Stimulated activated CD8-positive, alpha-beta memory T cell treated with anti-CD3 and anti-CD28 coated beads, Interleukin-15, amount 100 ng/mL, for 24 hours (primary cell): ENCODE data around the gene GLI1.
"Not testable (repeated sequence)": the region's sequence is repeated elsewhere in the genome, so short reads cannot be mapped to it uniquely, and the experiment has no call there.

Experiments used
- DNase-seq: peaks from one replicate; pipeline ENCODE4 v3.0.0-alpha.2; 2020; ENCODE audit warnings: low read depth

GLI1 gene

DNA sequence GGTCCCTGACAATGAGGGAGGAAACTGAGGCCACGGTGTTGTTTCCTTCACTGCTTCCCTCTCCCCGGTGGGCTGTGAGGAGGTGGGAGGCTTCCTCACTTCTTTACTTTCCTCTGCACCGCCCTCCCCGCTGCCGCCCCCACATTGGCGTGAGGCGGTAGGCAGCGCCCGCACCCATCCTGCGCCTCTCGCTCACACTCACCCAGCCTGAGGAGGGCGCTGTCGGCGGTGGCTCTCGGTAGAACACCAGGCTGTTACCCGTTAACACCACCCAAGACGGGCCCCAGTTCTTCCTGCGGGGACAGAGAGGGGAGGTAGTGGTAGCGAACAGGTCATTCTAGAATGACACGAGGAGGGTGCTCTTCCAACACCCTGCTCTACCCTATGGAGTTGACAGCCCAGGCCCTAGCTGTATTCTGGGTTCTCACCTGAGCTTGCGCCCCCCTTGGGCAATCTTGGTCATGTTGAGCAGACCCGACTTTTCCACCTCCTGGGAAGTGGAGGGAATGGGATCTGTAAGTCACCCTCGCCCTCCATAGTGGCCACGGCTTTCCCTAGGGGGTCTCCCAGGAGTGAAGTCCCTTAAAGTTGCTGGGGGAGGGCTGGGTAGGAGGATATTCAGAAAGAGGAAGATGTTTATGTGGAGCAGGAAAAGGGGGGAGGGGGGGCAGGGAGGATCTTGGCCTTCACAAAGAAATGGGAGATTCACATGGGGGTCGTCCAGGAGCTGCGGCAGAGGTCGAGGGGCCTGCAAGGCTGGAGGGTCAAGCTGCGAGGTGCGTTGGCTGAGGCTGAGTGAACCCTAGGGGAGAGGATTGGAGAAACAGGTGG is 16.8 kb downstream of the GLI1 start:
- DNase-seq: no peak

DNA sequence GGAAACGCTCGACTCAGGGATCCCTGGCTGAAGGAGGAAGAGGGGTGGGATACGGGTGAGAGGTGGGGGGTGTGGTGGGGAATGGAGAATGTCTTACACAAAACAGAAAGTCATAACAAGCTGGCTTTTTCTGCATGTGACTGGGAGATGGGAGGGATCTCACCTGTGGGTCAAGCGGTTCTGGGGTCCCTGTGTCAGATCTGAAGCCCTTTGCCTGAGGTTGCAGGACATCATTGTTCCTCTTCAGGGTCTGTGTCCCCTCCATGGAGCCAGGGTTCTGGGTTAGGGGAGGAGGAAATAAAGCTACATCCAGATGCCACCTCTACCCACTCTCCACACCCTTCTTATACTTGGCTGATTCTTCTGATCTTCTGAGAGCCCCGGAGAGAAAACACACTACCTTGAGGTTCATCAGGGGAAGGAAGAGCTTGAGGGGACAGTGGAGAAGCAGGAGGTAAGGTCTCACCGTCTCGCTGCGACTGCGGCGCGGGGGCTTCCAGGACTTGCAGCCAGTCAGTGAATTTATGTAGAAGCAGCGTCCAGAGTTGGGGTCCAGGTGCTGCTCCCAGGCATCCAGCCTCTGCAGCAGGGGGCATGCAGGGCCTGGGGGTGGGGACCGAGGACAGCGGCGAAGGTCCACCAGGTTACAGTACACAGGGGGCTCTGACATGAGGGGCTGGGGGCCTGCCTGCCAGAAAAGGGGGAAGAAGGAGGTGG is 17.6 kb downstream of the GLI1 start:
- DNase-seq: no peak

DNA sequence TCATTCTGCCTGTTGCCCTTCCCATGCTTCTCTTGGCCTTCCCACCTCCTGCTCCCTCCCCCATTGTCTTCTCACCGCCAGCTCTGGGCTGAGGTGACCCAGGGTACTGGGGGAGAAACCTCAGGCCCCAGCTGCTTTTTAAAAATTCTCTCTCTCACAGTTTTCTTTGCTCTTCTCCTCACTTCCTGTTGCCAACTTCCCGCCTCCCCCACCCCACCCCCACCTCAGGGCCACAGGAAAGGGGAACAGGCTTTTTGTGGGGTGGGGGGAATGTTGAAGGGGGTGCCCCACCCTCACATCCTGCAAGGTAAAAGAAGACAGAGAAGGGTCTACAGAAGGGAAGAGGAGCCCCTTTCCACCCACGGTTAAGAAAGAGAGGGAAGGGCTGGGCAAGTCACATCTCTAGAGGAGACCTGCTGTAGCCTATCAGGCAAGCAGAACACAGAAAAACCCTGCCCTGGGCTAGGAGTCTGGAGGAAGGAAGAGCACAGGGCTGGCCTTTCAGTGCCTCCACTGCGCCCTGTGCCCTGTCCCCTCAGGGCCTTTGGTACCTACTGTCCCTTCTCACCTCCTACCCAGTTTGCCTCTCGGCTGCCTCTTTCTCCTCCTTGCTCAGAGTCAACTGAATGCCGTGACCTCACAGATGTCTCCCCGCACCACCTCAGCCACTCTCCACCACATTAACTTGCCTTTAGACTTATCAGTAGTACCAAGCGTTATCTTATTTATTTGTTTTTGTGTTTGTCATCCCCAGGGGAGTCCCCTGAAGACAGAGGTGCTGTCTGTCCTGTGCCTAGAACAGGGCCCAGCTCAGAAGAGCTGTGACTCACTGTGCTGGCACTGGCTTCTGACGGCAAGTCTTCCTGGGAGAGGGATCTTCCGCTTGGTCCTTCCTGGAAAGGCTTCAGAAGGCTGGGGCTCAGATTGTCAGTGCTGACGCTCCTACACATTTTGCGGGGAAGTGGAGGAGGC is 18.4 kb downstream of the GLI1 start:
- no peak for DNase-seq

DNA sequence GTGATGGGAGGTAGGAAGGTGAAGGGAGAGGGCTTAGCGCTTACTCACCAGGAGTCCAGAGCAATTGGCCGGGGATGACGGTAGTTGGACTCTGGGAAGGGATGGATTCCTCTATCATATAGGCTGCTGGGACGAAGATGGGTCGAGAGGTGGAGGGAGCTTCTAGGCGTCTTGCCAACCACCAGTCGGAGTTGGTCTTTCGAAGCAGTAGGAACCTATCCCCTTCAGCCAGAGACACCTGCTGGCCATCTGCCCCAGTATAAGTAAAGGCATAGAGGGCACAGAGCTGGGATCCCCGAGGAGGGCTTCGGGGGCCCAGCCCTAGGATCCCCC is 19.4 kb downstream of the GLI1 start:
- DNase-seq: no peak

DNA sequence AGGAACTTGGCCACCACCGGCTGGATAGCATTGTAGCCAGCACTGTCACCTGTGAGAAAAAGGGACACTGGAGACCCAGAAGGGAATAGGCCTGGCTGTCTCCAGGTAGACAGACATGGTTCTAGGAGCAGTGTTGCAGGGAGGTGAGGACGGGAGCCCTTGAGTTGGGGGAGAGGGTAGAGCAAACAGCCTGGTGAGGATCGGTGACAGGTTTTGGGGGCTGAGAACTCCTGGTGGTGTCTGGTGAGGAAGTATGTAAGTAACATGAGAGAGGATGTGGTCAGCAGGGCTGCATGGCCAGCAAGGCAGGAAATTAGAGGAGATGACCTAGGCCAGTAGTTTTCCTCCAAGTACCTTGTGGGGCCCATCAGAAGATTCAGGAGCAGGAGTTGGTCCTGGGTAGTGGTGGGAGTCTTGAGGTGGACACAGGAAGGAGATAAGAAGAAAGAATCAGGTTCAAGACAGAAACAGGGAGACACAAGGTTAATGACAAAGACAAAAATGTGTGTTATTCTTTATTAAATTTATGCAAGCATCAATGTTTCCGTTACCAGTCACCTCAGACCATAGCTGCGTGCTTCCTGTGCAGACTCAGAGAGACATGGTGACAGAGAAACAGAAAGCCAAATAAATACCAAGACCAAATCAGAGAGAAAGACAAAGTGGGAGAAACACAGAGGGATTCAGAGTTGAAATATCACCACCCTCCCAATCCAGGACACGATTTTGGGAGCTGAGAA is 20.0 kb downstream of the GLI1 start, which contains the start of gene ARHGAP9:
TSS of gene ARHGAP9 (minus strand) at position 491 of the 740 bp plus-strand sequence. CDS start at position 31, 460 bp downstream.
- DNase-seq: no peak

DNA sequence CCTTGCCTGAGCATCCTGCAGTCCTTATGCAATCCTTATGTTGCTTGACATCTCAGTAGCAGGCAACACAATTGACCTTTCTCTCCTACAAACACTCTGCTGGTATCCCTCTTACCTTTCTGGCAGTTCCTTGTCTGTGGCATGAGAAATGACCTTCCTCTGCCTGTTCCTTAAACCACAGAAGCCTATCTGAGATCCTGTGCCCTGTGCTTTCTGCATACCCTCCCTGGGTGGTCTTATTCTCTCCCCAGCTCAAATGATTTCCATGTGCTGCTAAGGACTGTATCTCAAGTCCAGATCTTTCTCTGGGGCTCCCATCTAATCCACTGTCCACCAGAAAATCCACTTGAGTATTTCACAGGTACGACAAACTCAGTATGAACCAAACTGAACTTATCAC is 22.1 kb downstream of the GLI1 start:
- DNase-seq: no peak

DNA sequence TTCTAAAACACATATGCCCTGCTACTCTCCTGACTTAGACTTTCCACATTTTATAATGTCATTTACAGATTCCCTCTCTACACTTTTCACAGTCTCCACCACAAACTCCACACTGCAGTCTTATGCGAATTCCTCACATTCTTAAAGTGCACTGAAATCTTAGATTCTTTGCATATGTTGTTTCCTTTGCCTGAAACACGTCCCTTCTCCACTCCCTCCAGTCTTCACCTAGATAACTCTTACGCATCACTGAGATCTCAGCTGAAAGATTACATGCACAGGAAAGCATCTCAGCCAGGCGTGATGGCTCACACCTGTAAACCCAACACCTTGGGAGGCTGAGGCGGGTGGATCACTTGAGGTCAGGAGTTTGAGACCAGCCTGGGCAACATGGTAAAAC is 23.9 kb downstream of the GLI1 start:
- DNase-seq: no peak

DNA sequence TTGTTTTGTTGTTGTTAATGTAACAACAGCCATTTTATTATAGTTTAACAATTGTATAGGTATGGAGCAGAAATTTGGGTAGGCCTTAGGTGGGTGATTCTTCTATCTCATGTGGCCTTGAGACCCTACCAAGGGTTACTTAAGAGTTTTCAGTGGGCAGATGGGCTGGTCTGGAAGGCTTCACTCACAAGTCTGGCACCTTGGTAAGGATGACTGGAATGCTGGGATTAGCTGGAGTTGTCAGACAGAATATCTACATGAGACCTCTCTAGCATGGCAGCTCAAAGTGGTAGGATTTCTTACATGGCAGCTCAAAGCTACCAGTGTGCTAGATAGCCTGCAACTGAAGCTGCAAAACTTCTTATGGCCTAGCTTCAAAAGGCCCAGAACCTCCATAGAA is 26.1 kb downstream of the GLI1 start:
- DNase-seq: no peak

DNA sequence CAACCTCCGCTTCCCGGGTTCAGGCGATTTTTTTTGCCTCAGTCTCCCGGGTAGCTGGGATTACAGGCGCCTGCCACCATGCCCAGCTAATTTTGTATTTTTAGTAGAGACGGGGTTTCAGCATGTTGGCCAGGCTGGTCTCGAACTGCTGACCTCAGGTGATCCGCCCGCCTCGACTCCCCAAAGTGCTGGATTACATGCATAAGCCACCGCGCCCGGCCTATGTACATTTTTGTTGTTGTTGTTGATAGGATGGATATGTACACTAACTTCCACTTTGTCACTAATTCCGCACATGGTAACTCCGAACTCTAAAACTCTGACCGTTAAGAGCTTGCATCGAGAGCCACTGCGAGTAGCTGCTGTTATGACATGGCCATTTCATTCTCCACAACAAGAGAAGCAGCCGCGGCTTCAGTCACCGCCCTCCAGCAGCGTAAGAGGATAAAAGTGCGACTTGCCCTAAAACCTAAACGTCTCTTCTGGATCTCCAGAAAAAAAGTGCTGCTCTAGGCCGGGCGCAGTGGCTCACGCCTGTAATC is 27.5 kb downstream of the GLI1 start:
- no peak for DNase-seq

DNA sequence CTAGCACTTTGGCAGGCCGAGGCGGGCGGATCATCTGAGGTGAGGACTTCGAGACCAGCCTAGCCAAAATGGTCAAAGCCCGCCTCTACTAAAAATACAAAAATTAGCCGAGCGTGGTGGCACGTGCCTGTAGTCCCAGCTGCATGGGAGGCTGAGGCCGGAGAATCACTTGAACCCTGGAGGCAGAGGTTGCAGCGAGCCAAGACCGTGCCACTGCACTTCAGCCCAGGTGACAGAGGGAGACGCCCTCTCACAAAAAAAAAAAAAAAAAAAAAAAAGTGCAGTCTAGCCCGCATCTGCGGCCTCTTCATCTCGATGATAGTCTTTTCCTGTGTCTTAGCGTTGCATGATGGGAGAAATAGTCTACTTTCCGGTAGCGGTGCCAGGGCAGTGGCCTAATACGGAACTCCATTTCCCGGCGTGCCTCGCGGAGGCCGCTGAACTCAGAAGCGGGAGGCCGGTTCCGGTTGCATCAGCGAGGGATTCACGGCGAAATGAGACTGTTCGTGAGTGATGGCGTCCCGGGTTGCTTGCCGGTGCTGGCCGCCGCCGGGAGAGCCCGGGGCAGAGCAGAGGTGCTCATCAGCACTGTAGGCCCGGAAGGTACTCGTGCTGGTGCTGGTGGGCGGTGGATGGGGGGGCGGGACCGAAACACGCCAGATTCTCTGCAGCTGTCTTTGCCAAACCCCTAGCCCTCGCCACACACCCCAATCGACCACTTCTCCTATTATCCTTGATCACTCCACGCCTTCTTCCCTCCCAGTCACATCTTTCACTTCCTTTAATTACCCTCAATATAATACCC is 28.2 kb downstream of the GLI1 start, which contains the start of gene MARS1:
TSS of gene MARS1 (plus strand) at position 472 of the 805 bp plus-strand sequence. CDS start at position 495, 23 bp downstream.
- DNase-seq: peak; percentile 56

DNA sequence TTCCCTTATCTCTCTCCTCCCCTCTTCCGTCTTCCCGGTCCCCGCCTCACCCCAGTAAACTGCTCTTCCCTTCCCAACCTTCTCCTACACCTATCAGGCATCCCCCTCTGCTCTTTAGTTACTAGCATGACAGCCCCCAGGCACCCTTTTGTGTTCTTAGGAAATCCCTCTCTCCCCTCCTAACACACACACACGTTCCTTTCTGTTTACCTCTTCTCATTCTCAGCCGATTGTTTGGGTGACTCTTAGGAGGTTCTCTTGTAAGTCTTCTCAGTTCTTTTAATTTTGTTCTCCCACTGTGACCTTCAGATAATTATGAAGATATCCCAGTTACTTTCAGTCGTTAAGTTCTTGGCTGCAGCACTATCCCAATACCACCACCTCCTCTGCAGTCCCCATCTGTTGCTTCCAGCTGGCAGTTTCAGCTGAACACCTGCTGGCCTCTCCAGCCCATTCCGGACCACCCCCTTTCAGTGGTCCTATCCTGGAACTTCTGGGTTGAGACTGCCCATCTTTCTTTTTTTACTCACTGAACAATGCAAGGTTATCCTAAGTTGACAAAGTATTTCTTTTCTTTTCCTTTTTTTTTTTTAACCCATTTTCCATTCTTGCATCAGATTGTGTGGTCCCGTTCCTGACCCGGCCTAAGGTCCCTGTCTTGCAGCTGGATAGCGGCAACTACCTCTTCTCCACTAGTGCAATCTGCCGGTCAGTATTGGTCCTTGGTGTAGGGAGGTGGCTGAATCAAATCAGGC is 29.0 kb downstream of the GLI1 start:
- no peak for DNase-seq

DNA sequence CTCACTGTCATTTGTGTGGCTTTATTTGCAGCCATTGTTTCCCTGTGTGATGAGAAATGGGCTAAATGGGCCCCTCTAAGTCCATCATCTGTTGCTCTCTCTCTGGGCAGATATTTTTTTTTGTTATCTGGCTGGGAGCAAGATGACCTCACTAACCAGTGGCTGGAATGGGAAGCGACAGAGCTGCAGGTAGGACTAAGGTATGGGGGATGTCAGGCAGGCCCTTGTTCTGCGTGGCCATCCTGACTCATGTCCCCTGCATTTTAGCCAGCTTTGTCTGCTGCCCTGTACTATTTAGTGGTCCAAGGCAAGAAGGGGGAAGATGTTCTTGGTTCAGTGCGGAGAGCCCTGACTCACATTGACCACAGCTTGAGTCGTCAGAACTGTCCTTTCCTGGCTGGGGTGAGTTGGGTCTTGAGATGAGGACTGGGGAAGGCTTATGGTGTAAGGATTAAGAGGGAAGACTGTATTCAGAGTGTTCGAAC is 29.6 kb downstream of the GLI1 start:
- no peak for DNase-seq

DNA sequence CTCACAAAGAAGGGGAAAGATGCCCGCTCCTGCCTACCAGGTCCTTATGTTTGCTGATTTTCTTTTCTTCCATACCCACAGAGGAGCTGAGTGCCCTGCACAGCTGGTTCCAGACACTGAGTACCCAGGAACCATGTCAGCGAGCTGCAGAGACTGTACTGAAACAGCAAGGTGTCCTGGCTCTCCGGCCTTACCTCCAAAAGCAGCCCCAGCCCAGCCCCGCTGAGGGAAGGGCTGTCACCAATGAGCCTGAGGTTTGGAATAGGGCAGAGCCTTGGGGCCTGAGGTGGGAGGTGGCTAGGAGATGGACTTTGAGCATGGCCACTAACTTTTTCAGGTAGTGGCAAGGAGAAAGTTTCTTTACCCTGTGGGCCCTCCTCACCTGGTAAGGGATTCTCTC is 30.5 kb downstream of the GLI1 start:
- no peak for DNase-seq

DNA sequence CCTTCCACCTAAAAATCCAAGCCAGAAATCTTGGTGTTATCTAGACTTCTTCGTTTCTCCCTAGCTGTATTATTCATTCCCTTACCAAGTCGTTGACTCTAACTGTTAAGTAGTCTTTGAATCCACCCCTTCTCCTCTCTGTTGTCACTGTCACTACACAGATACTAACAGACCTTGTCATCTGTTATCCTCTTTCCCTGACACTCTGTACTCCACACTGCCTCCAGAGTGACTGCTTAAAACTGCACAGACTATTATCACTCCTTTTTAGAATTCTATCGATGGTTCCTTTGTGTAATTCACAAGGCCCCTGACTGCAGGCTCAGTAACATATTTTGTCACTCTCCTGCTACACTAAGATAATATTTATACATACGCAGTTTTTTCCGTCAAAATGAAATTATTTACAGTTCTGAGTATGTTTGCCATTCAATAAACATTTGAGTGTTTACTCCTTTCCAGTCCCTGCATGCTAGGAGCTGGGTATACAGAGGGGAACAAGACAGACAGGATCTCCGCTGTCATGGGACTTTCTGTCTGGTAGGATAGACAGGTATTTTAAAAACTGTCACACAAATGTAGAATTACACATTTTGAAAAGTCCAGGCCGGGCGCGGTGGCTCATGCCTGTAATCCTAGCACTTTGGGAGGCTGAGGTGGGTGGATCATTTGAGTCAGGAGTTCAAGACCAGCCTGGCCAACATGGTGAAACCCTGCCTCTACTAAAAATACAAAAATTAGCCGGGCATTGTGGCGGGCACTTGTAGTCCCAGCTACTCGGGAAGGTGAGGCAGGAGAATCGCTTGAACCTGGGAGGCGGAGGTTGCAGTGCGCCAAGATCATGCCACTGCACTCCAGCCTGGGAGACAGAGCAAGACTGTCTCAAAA is 32.1 kb downstream of the GLI1 start:
- no peak for DNase-seq

DNA sequence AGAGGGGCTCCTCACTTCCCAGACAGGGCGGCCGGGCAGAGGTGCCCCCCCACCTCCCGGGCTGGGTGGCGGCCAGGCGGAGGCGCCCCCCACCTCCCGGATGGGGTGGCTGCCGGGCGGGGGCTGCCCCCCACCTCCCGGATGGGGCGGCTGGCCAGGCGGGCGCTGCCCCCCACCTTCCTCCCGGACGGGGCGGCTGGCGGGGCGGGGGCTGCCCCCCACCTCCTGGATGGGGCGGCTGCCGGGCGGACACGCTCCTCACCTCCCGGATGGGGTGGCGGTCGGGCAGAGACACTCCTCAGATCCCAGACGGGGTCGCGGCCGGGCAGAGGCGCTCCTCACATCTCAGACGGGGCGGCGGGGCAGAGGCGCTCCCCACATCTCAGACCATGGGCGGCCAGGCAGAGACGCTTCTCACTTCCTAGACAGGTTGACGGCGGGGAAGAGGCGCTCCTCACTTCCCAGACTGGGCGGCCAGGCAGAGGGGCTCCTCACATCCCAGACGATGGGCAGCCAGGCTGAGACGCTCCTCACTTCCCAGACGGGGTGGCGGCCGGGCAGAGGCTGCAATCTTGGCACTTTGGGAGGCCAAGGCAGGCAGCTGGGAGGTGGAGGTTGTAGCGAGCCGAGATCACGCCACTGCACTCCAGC is 35.6 kb downstream of the GLI1 start:
- not testable (repeated sequence) for DNase-seq

DNA sequence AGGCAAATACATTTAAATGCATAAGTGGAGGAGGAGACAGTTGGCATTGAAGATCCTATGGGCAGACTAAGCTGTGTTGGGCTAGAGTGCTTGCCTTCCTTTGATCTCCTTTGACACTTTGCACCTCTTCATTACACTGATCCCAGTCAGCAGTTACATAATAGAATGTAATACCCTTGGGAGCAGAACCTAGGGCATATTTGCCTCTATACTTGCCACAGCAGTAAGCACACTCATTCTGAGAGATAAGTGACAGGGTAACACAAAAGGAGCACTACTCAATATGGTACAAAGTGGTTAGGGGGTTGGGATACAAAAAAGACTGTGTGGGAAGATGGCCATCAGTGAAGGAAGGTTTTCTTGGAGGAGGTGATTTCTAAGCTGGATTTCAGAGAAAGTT is 37.2 kb downstream of the GLI1 start:
- no peak for DNase-seq

DNA sequence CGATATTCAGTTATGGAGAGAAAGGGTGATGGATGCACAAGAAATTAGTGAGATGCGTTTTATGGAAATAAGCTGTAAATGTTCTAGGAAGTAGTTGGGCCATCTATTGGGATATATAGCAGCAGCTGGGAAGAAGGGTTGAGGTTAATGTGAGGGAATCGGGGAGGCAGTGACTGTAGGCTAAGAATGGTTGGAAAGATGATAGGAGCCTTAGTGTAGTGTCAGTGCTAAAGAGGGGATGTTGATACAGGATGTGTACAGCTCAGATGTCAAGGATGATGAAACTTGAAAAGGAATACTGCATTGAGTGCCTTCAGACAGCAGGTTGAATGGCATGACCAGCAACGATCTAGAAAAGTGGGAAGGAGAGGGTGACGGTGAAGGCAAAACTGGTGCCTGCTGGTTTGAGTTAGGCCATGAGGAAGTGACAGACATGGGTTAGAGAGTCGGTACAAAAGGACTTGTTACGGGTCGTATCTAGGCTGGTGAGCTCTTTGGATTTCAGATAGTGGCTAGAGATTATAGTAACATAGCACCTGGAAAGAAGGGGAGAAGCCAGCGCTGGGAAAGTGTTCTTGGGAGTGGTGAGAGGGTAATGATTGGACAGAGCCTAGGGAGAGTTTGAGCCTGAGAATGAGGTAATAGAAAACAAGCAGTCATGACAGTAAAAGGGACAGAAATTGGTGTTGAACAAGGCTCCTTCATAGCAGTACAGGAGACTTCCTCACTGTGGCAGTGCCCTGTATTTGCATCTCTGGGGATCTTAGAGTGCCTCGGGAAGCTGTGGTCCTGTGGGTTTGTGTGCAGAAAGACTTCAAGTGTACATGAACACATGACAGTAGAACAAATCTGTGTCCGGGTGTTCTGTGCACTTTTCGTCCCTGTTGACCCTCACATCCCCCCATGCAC is 37.9 kb downstream of the GLI1 start:
- no peak for DNase-seq
